Keratinocyte (primary cell): ENCODE results near the gene USP44. TPM values are rescaled to one million over a fixed set of nuclear protein-coding genes. Genes with fewer than 3 reads are reported as not detected.

Experiments
- DNase-seq: peaks from one replicate; pipeline ENCODE4 v3.0.0-alpha.2; 2011; ENCODE audit warnings: low read depth, missing footprints, low spot score
- FAIRE-seq: peaks from 2 replicates; lab custom pipeline; 2011; peaks lifted over from hg19 to GRCh38; lab: Jason Lieb, UNC
- H2AFZ ChIP-seq: 2 replicates; pipeline ENCODE4 v1.6.0; 2012; ENCODE audit warnings: low read length, control low read depth, inconsistent platforms; ENCODE audit not compliant: control insufficient read depth
- H3K27ac ChIP-seq: 2 replicates; pipeline ENCODE4 v1.5.1; 2011; ENCODE audit warnings: low read length; ENCODE audit not compliant: control insufficient read depth, insufficient read depth
- H3K27me3 ChIP-seq: 3 replicates; pipeline ENCODE4 v1.6.0; 2011; ENCODE audit warnings: low read length; ENCODE audit not compliant: control insufficient read depth, insufficient read depth; ENCODE audit errors: extremely low read depth
- H3K36me3 ChIP-seq, 2 experiments: 2 replicates in 1 of 2; 3 replicates in 1 of 2; pipeline ENCODE4 v1.5.1; 2011; ENCODE audit warnings: low read length in 2 of 2, mild to moderate bottlenecking in 1 of 2; ENCODE audit not compliant: control insufficient read depth in 2 of 2, insufficient read depth in 2 of 2; ENCODE audit errors: extremely low read depth in 1 of 2
- H3K4me1 ChIP-seq: 3 replicates; pipeline ENCODE4 v1.5.1; 2011; ENCODE audit warnings: low read length; ENCODE audit not compliant: control insufficient read depth, insufficient read depth; ENCODE audit errors: extremely low read depth
- H3K4me2 ChIP-seq: 3 replicates; pipeline ENCODE4 v1.6.0; 2011; ENCODE audit warnings: low read depth, low read length; ENCODE audit not compliant: control insufficient read depth, insufficient read depth; ENCODE audit errors: extremely low read depth
- H3K4me3 ChIP-seq, 3 experiments: fragments of 200-600 bp in 1 of 3; sonication (generic) in 1 of 3; 2 replicates in 2 of 3; 3 replicates in 1 of 3; pipeline ENCODE4 v1.5.1; 2011 to 2016; ENCODE audit warnings: low read length in 3 of 3, mild to moderate bottlenecking in 3 of 3, control low read depth in 2 of 3, inconsistent platforms in 1 of 3, low read depth in 1 of 3, mixed read lengths in 1 of 3, mixed run types in 1 of 3, moderate library complexity in 1 of 3; ENCODE audit not compliant: control insufficient read depth in 2 of 3, insufficient read depth in 2 of 3; ENCODE audit errors: extremely low read depth in 1 of 3
- H3K79me2 ChIP-seq: 2 replicates; pipeline ENCODE4 v1.6.0; 2012; ENCODE audit warnings: low read length; ENCODE audit not compliant: control insufficient read depth, insufficient read depth
- H3K9ac ChIP-seq: 3 replicates; pipeline ENCODE4 v1.6.0; 2011; ENCODE audit warnings: low read length; ENCODE audit not compliant: control insufficient read depth, insufficient read depth; ENCODE audit errors: extremely low read depth
- H3K9me1 ChIP-seq: 3 replicates; pipeline ENCODE4 v1.6.0; 2011; ENCODE audit warnings: low read length; ENCODE audit not compliant: control insufficient read depth, insufficient read depth; ENCODE audit errors: extremely low read depth
- H3K9me3 ChIP-seq: 2 replicates; pipeline ENCODE4 v1.5.1; 2012; ENCODE audit warnings: low read depth, low read length; ENCODE audit not compliant: control insufficient read depth
- H4K20me1 ChIP-seq: 3 replicates; pipeline ENCODE4 v1.6.0; 2011; ENCODE audit warnings: low read length; ENCODE audit not compliant: control insufficient read depth, insufficient read depth; ENCODE audit errors: extremely low read depth
- CTCF ChIP-seq, 3 experiments: IDR thresholded peaks in 1 of 3; conservative IDR thresholded peaks in 1 of 3; optimal IDR thresholded peaks in 1 of 3; 2 replicates in 2 of 3; 3 replicates in 1 of 3; pipeline versions ENCODE3 to v1.5.1; 2011; ENCODE audit warnings: low read length in 3 of 3, mild to moderate bottlenecking in 3 of 3, moderate library complexity in 2 of 3, control low read depth in 1 of 3, inconsistent platforms in 1 of 3; ENCODE audit not compliant: insufficient read depth in 2 of 3; ENCODE audit errors: extremely low read depth in 1 of 3
- EZH2 ChIP-seq: IDR thresholded peaks from one replicate; pipeline ENCODE4 v1.6.1; 2012; ENCODE audit warnings: inconsistent platforms, mild to moderate bottlenecking, low read length, moderate library complexity
- dilution Hi-C: fragments of 300-500 bp; cut with MboI; formaldehyde crosslinking; loops from one replicate; pipeline ENCODE4 v1.7.0; 2020; ENCODE audit warnings: low sequenced_read_pairs; ENCODE audit not compliant: extremely low pct_ligation_motif_present
- polyA plus RNA-seq, 5 experiments: library from polyadenylated mRNA; depleted of rRNA in 3 of 5; stranded (reverse) in 3 of 5; stranded (forward) in 1 of 5; unstranded in 1 of 5; fragments of >200 nt; gene quantifications; 1 replicate in 1 of 5; 2 replicates in 3 of 5; 3 replicates in 1 of 5; pipeline versions ENCODE4 v1.2.1 to v1.2.3, GENCODE V29; 2011 to 2012; ENCODE audit warnings: missing spikeins in 2 of 5, low read depth in 1 of 5, low replicate concordance in 1 of 5

The USP44 gene
- polyA plus RNA-seq, 1 donor (not counting 4 experiments of a cell fraction or from before 2014, with no cell fraction given), result 0.18 TPM

- Histone ChIP-seq H3K4me2 (no peak overlapping the region), H3K27ac (no peak overlapping the region), H3K9me1 (no peaks in the 10 kb centered on the region), H3K27me3 (no peaks in the 10 kb centered on the region), H3K4me1 (peaks cover 4% of the 10 kb centered on the region), H2AFZ (no peak overlapping the region), H4K20me1 (no peaks in the 10 kb centered on the region), H3K79me2 (no peaks in the 10 kb centered on the region), H3K4me3 (no peak overlapping the region), H3K36me3 (no peaks in the 10 kb centered on the region), H3K9me3 (no peaks in the 10 kb centered on the region), H3K9ac (no peak overlapping the region)
- DNase-seq, result no peak
- dilution Hi-C loops, result no loop called here
- no peak for TF ChIP-seq CTCF (optimal IDR thresholded peaks at IDR 0.05 in 1 of 3, IDR thresholded peaks at IDR 0.05 in 1 of 3, conservative IDR thresholded peaks at IDR 0.05 in 1 of 3; ENCODE audit: extremely low read depth in 1 of 3, insufficient read depth in 2 of 3, low read length in 3 of 3)
- TF ChIP-seq EZH2, result no peak
- no peak for FAIRE-seq
These were observed 21.5 kb downstream of the USP44 start for GRCh38 chr12:95529693-95530225.

- Histone ChIP-seq H2AFZ (no peak overlapping the region), H3K9me1 (no peaks in the 10 kb centered on the region), H3K4me1 (peaks cover 4% of the 10 kb centered on the region), H3K79me2 (no peaks in the 10 kb centered on the region), H3K4me2 (no peak overlapping the region), H3K9me3 (no peaks in the 10 kb centered on the region), H3K27me3 (no peaks in the 10 kb centered on the region), H3K4me3 (no peak overlapping the region), H3K27ac (no peak overlapping the region), H4K20me1 (no peaks in the 10 kb centered on the region), H3K9ac (no peak overlapping the region), H3K36me3 (no peaks in the 10 kb centered on the region)
- dilution Hi-C loops, result no loop called here
- DNase-seq (no peak), FAIRE-seq (no peak)
- TF ChIP-seq CTCF (optimal IDR thresholded peaks at IDR 0.05 in 1 of 3, IDR thresholded peaks at IDR 0.05 in 1 of 3, conservative IDR thresholded peaks at IDR 0.05 in 1 of 3; ENCODE audit: extremely low read depth in 1 of 3, insufficient read depth in 2 of 3, low read length in 3 of 3) (no peak), EZH2 (no peak)
These were observed 22.8 kb downstream of the USP44 start for GRCh38 chr12:95528431-95528830.
